HG02885 (cell line): Measurements from ENCODE around the gene CRYGN.

Source experiments
- ATAC-seq: cut with Tn5 transposase; IDR thresholded peaks from one replicate; pipeline ENCODE4 v1.9.1; 2021; ENCODE audit warnings: mild to moderate bottlenecking; ENCODE audit not compliant: unreplicated experiment, poor library complexity

CRYGN gene

GRCh38 chr7:151428378-151429236 is 11.3 kb downstream of the CRYGN start:
- no peak for ATAC-seq

- ATAC-seq: no peak
Measured at GRCh38 chr7:151427705-151428377, 12.1 kb downstream of the CRYGN start.

- no peak for ATAC-seq
Measured at GRCh38 chr7:151426904-151427704, 12.8 kb downstream of the CRYGN start.

GRCh38 chr7:151426441-151426903 is 13.5 kb downstream of the CRYGN start:
- ATAC-seq: no peak

GRCh38 chr7:151425670-151426440 is 14.1 kb downstream of the CRYGN start:
- ATAC-seq: no peak

GRCh38 chr7:151424799-151425198 is 15.1 kb downstream of the CRYGN start:
- no peak for ATAC-seq

GRCh38 chr7:151423936-151424335 is 16.0 kb downstream of the CRYGN start:
- no peak for ATAC-seq

GRCh38 chr7:151423226-151423625 is 16.7 kb downstream of the CRYGN start:
- no peak for ATAC-seq

GRCh38 chr7:151422212-151422611 is 17.7 kb downstream of the CRYGN start:
- ATAC-seq: no peak

- no peak for ATAC-seq
Measured at GRCh38 chr7:151420144-151420543, 19.8 kb downstream of the CRYGN start.

- no peak for ATAC-seq
Measured at GRCh38 chr7:151416941-151417315, 23.0 kb downstream of the CRYGN start.

GRCh38 chr7:151416112-151416940 is 23.6 kb downstream of the CRYGN start:
- no peak for ATAC-seq

GRCh38 chr7:151415375-151416105 is 24.4 kb downstream of the CRYGN start:
- no peak for ATAC-seq

- no peak for ATAC-seq
Measured at GRCh38 chr7:151413241-151413640, 26.7 kb downstream of the CRYGN start.

- ATAC-seq: no peak
Measured at GRCh38 chr7:151412318-151412717, 27.6 kb downstream of the CRYGN start.

GRCh38 chr7:151411551-151411950 is 28.4 kb downstream of the CRYGN start:
- no peak for ATAC-seq

GRCh38 chr7:151410405-151411390 is 29.2 kb downstream of the CRYGN start:
- no peak for ATAC-seq
